ENCODE data around the gene CRYBG1. TPM values are rescaled to one million over a fixed set of nuclear protein-coding genes. Genes with fewer than 3 reads are reported as not detected.

CRYBG1 gene
- total RNA-seq (2016; rRNA removed; fragmentation: Illumina TruSeq; extraction: Trizol) (21.9 and 37.3 TPM in 2 replicates), polyA plus RNA-seq (2011; rRNA removed) (5.9 and 10.1 TPM in 2 replicates), polyA minus RNA-seq (2011; rRNA and poly(A)+ RNA removed; ENCODE audit: low replicate concordance) (6.2 and 12.3 TPM in 2 replicates), Bru-seq, nascent RNA (percentile 59 among the genes with signal in this experiment), BruChase-seq, experiment 1, labeled RNA remaining after a 6-hour chase (percentile 67 among the genes with signal in this experiment), BruChase-seq, experiment 2, labeled RNA remaining after a 2-hour chase (percentile 64 among the genes with signal in this experiment)
- 1.4 and 1.6 TPM in 2 replicates for total RNA-seq (2016; cell fraction: cytosol; rRNA removed; fragmentation: Illumina TruSeq; extraction: Trizol; ENCODE audit: low read depth)
- total RNA-seq (2016; cell fraction: insoluble cytoplasmic fraction; rRNA removed; fragmentation: Illumina TruSeq; extraction: Trizol): 20.9 and 34.8 TPM in 2 replicates
- total RNA-seq (2016; cell fraction: membrane; rRNA removed; fragmentation: Illumina TruSeq; extraction: Trizol): 6.4 and 8.0 TPM in 2 replicates
- total RNA-seq (2016; cell fraction: nucleus; rRNA removed; fragmentation: Illumina TruSeq; extraction: Trizol): 17.0 and 18.4 TPM in 2 replicates
- polyA plus RNA-seq (2011; cell fraction: cytosol; rRNA removed): 4.4 and 4.8 TPM in 2 replicates
- polyA plus RNA-seq (2011; cell fraction: nucleus; rRNA removed): 5.8 and 8.2 TPM in 2 replicates
- 5.1 and 12.5 TPM in 2 replicates for polyA plus RNA-seq (2012)
- 0.43 and 0.54 TPM in 2 replicates for polyA plus RNA-seq (2016; cell fraction: cytosol; fragmentation: Illumina TruSeq; extraction: Trizol; ENCODE audit: low read depth)
- polyA plus RNA-seq (2016; cell fraction: insoluble cytoplasmic fraction; fragmentation: Illumina TruSeq; extraction: Trizol; ENCODE audit: low read depth): 18.5 and 18.7 TPM in 2 replicates
- polyA plus RNA-seq (2016; cell fraction: membrane; fragmentation: Illumina TruSeq; extraction: Trizol; ENCODE audit: low read depth): 1.6 and 1.7 TPM in 2 replicates
- 11.7 and 12.4 TPM in 2 replicates for polyA plus RNA-seq (2016; cell fraction: nucleus; fragmentation: Illumina TruSeq; extraction: Trizol; ENCODE audit: insufficient read depth, low read depth)
- polyA minus RNA-seq (2011; cell fraction: cytosol; rRNA and poly(A)+ RNA removed): 11.8 and 15.1 TPM in 2 replicates
- 21.4 and 31.0 TPM in 2 replicates for polyA minus RNA-seq (2011; cell fraction: nucleus; rRNA and poly(A)+ RNA removed)
- long read RNA-seq, experiment 1, partial matches to known transcripts: 7 of 7 reads
- long read RNA-seq, experiment 1, other reads (novel, unspliced or antisense): 0 of 7 reads
- long read RNA-seq, experiment 2, full-length matches to known transcripts: 2 of 21 reads
- long read RNA-seq, experiment 2, partial matches to known transcripts: 1 of 21 reads
- long read RNA-seq, experiment 2, other reads (novel, unspliced or antisense): 18 of 21 reads

GRCh38 chr6:106360410-106360988 lies at the start of gene CRYBG1:
TSS of gene CRYBG1 (plus strand) at chr6:106360717. CDS start at chr6:106360909, 192 bp downstream.
- no peaks in the 10 kb centered on the region for H4K20me1 ChIP-seq (ENCODE audit: insufficient read depth, low read length)
- peak within 1 kb of the TSS; percentile 80 for H3K4me2 ChIP-seq (ENCODE audit: low read depth, low read length)
- H3K27me3 ChIP-seq (ENCODE audit: control insufficient read depth in 1 of 2, insufficient read depth in 2 of 2, low read length in 2 of 2): peaks cover 2 to 16% of the 10 kb centered on the region in 2 experiments; a peak in 4 of 5 replicates
- WGBS (ENCODE audit: low lambda C conversion rate): 0% methylated on average over 4 of the region's 66 CpGs
- H3K9ac ChIP-seq (ENCODE audit: insufficient read depth, low read depth, low read length): no peak within 1 kb of the TSS
- intact Hi-C loops (cut with micrococcal nuclease; ENCODE audit: unreplicated experiment) (loop anchor here (1.0 kb wide), 1 partner anchor 85 kb away; no protein-coding TSS in a partner anchor), in situ Hi-C loops (cut with HindIII; ENCODE audit: extremely low pct_ligation_motif_present, low pct_unique_long_range_greater_than_20kb) (no loop called here)
- FAIRE-seq (no peak), DNase-seq (ENCODE audit: low spot score) (peak; percentile 27), ATAC-seq (peak; percentile 97)
- no peaks in the 10 kb centered on the region for H3K36me3 ChIP-seq (replicated peaks in 1 of 2; ENCODE audit: control insufficient read depth in 1 of 2, insufficient read depth in 2 of 2, low read length in 2 of 2)
- BruUV-seq (replicated peaks): no TSS peak
- H2AFZ ChIP-seq (ENCODE audit: low read length): no peak within 1 kb of the TSS
- CTCF ChIA-PET (ENCODE audit: low intra/inter-chr PET ratio, low total read pairs): interaction anchor here (1.0 kb wide), 2 partner anchors 86 to 206 kb away, joined by 3 to 4 read pairs; no protein-coding TSS in a partner anchor
- H3K9me3 ChIP-seq (ENCODE audit: low read length): no peaks in the 10 kb centered on the region
- peaks cover 7% of the 10 kb centered on the region for H3K4me1 ChIP-seq (ENCODE audit: insufficient read depth, low read length)
- no peak within 1 kb of the TSS for H3K27ac ChIP-seq (ENCODE audit: extremely low read length, insufficient read depth, low read length)
- no peaks in the 10 kb centered on the region for H3K79me2 ChIP-seq (ENCODE audit: insufficient read depth, low read length)
- POLR2A ChIA-PET: no interaction called here
- H3K4me3 ChIP-seq (replicated peaks in 1 of 3; ENCODE audit: insufficient read depth in 1 of 3, low read depth in 2 of 3, low read length in 3 of 3): peak within 1 kb of the TSS; percentile 34 to 77 (median 54); a peak in 5 of 6 replicates
- peak; percentile 99 for TF ChIP-seq MTF2 (CRISPR knock-in tag; IDR thresholded peaks at IDR 0.05; ENCODE audit: borderline replicate concordance)
- TF ChIP-seq ZFX (CRISPR knock-in tag; IDR thresholded peaks at IDR 0.05; ENCODE audit: low read depth): peak; percentile 15; the same call in 1 of the 2 replicates
- no peak for TF ChIP-seq ERF (CRISPR knock-in tag; IDR thresholded peaks at IDR 0.05)
- TF ChIP-seq RXRA (CRISPR knock-in tag; IDR thresholded peaks at IDR 0.05): peak; percentile 19; the same call in 1 of the 2 replicates
- no peak for TF ChIP-seq U2AF2 (IDR thresholded peaks at IDR 0.05; ENCODE audit: low read depth, low read length)
- no peak for TF ChIP-seq NR2F6 (IDR thresholded peaks at IDR 0.05)
- TF ChIP-seq NR2F6 (CRISPR knock-in tag; IDR thresholded peaks at IDR 0.05): no peak
- TF ChIP-seq ZNF891 (CRISPR knock-in tag; IDR thresholded peaks at IDR 0.05): 0 out of 2 replicates have a peak, but pooled peaks have one; percentile 10
- TF ChIP-seq ZNF318 (CRISPR knock-in tag; IDR thresholded peaks at IDR 0.05): no peak
- TF ChIP-seq EED (CRISPR knock-in tag; IDR thresholded peaks at IDR 0.05): peak; percentile 70; the same call in 1 of the 2 replicates
- TF ChIP-seq ZNF768 (CRISPR knock-in tag; IDR thresholded peaks at IDR 0.05): 0 out of 2 replicates have a peak, but pooled peaks have one; percentile 5
- TF ChIP-seq ZFP62 (CRISPR knock-in tag; IDR thresholded peaks at IDR 0.05): no peak
